GM12872 (cell line): ENCODE data around the gene ZGPAT.

Experiments used
- TF ChIP-seq, protein P1 (sequence below): IDR thresholded peaks from 3 replicates; pipeline ENCODE4 v1.5.1; 2011; ENCODE audit warnings: low read depth, mild to moderate bottlenecking, low read length, moderate library complexity; ENCODE audit not compliant: insufficient read depth

ZGPAT gene

DNA sequence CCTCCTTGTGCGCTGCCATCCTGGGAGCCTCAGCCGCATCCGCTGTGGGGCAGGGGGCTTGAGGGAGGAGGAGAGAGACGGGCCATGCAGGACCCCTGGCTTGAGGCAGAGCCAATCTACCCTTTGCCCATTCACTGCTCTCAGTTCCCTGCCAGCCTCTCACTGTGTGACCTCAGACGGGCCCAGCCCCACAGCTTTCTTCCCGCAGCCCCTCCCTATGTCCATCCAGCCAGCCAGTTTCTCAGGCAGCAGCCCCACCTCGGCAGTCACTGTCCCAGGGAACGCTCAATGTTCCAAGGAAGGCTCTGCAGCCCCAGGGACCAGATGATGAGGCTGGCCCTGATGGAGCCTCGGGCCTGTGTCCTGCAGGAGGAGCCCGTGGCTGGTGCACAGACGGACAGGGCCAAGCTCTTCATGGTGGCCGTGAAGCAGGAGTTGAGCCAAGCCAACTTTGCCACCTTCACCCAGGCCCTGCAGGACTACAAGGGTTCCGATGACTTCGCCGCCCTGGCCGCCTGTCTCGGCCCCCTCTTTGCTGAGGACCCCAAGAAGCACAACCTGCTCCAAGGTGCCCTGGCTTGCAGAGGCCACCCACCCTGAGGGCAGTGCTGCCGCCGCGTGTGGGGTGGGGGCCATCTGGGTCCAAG is 15.3 kb upstream of the ZGPAT start:
- TF ChIP-seq, protein P1, sequence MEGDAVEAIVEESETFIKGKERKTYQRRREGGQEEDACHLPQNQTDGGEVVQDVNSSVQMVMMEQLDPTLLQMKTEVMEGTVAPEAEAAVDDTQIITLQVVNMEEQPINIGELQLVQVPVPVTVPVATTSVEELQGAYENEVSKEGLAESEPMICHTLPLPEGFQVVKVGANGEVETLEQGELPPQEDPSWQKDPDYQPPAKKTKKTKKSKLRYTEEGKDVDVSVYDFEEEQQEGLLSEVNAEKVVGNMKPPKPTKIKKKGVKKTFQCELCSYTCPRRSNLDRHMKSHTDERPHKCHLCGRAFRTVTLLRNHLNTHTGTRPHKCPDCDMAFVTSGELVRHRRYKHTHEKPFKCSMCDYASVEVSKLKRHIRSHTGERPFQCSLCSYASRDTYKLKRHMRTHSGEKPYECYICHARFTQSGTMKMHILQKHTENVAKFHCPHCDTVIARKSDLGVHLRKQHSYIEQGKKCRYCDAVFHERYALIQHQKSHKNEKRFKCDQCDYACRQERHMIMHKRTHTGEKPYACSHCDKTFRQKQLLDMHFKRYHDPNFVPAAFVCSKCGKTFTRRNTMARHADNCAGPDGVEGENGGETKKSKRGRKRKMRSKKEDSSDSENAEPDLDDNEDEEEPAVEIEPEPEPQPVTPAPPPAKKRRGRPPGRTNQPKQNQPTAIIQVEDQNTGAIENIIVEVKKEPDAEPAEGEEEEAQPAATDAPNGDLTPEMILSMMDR = no peak

DNA sequence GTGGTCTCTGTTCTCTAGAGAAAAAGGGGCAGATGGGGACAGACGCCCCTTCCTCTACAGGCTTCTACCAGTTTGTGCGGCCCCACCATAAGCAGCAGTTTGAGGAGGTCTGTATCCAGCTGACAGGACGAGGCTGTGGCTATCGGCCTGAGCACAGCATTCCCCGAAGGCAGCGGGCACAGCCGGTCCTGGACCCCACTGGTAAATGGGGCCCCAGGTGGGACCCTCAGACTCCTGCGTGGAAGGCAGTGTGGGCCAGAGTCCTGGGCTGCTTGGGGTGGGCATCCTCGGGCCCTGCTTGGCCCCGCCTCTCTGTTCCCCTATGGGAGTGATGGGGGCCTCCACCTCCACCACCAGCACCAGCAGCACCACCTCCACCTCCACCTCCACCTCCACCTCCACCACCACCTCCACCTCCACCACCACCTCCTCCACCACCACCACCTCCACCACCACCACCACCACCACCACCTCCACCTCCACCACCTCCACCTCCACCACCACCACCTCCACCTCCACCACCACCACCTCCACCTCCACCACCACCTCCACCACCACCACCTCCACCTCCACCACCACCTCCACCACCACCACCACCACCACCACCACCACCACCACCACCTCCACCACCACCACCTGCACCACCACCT is 14.6 kb upstream of the ZGPAT start:
- TF ChIP-seq, protein P1 = no peak

DNA sequence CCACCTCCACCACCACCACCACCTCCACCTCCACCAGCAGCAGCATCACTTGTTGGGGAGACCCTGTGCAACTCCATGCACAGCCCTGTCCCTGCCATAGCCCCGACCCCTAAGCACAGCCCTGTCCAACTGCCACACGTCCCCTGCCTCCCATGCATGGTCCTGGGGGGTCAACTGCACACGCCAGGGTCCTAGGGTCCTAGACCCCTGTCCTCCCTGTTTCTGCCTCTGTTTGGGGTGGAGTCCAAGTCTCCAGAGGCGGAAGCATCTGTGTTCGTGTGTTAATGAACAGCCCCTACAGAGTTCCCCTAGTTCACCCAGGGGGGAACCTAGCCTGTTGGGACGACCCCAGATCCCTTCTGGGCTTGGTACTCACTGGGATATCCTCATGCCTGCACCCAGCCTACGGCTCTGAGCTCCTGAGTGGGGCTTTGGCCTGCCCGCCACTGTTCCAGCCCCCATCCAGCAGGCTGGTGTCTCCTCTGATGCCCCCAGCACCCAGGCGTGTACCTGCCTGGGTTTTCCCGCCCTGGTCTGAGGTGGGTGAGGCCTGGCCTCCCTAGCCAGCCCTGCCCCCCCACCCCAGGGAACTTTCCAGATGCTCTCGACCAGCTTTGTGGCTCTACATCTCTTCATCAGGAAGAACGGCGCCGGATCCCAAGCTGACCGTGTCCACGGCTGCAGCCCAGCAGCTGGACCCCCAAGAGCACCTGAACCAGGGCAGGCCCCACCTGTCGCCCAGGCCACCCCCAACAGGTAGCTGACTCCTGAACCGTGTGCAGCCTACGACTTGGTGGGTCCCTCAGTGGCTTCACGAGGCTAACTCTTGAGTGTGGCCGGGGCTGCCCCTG is 13.9 kb upstream of the ZGPAT start:
- TF ChIP-seq, protein P1 = no peak

DNA sequence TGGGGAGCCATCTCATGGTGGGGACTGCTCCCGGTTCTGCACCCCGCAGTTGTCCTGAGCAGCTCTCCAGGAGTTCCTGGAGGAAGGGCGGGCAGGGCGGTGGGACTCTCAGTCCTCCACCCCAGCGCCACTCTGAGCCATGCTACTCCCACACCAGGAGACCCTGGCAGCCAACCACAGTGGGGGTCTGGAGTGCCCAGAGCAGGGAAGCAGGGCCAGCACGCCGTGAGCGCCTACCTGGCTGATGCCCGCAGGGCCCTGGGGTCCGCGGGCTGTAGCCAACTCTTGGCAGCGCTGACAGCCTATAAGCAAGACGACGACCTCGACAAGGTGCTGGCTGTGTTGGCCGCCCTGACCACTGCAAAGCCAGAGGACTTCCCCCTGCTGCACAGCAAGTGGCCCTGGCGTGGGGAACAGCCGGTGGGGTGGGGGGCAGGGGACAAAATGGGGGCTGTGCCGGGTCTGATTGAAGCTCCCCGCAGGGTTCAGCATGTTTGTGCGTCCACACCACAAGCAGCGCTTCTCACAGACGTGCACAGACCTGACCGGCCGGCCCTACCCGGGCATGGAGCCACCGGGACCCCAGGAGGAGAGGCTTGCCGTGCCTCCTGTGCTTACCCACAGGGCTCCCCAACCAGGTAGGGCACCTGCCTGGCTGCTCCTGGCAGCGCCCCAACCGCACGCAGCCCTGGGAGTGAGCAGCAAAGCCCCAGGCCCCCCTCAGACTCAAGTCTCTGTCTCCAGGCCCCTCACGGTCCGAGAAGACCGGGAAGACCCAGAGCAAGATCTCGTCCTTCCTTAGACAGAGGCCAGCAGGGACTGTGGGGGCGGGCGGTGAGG is 13.0 kb upstream of the ZGPAT start:
- TF ChIP-seq, protein P1 = no peak

DNA sequence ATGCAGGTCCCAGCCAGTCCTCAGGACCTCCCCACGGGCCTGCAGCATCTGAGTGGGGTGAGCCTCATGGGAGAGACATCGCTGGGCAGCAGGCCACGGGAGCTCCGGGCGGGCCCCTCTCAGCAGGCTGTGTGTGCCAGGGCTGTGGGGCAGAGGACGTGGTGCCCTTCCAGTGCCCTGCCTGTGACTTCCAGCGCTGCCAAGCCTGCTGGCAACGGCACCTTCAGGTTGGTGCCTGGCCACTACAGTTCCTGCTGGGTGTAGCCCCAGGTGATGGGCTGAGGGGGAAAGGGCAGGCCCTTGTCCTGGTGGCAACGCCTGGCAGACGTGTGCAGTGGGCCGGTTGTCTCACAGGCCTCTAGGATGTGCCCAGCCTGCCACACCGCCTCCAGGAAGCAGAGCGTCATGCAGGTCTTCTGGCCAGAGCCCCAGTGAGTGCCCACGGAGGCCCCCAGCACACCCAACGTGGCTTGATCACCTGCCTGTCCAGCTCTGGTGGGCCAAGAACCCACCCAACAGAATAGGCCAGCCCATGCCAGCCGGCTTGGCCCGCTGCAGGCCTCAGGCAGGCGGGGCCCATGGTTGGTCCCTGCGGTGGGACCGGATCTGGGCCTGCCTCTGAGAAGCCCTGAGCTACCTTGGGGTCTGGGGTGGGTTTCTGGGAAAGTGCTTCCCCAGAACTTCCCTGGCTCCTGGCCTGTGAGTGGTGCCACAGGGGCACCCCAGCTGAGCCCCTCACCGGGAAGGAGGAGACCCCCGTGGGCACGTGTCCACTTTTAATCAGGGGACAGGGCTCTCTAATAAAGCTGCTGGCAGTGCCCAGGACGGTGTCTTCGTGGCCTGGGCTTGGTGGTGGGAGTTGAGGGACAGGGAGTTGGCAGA is 12.2 kb upstream of the ZGPAT start:
- TF ChIP-seq, protein P1 = no peak

DNA sequence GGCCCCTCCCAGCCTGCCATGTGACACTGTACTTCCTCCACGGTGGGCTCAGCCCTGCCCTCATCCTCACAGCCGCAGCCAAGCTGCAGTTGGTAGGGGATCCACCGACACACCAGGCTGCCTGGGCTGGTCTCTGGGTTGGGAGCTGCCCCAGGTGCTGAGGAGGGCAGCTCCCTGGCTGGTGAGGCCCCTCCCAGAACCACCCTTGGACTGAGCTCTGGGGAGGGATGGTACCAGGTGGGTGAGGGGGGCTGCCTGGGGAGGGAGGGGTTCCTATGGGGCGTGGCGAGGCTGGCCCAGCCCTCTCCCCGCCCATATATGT is 11.6 kb upstream of the ZGPAT start:
- TF ChIP-seq, protein P1 = no peak
